Mesothelial cell of epicardium (in vitro differentiated cells): ENCODE data around the gene PLCL2. TPM values are rescaled to one million over a fixed set of nuclear protein-coding genes. Genes with fewer than 3 reads are reported as not detected.

Source experiments
- DNase-seq, 2 experiments: peaks; one replicate each; pipeline ENCODE4 v3.0.0; 2021; ENCODE audit warnings: low spot score in 2 of 2; ENCODE audit not compliant: unreplicated experiment in 2 of 2
- H3K27ac Mint-ChIP-seq: 2 replicates; pipeline ENCODE4 v1.8.0; 2021; ENCODE audit warnings: mixed read lengths
- H3K27me3 Mint-ChIP-seq: 2 replicates; pipeline ENCODE4 v1.8.0; 2021; ENCODE audit warnings: low read depth, mixed read lengths
- H3K36me3 Mint-ChIP-seq: 2 replicates; pipeline ENCODE4 v1.8.0; 2021; ENCODE audit warnings: mixed read lengths
- H3K4me1 Mint-ChIP-seq: 2 replicates; pipeline ENCODE4 v1.8.0; 2021; ENCODE audit warnings: mixed read lengths
- H3K4me3 Mint-ChIP-seq: 2 replicates; pipeline ENCODE4 v1.8.0; 2021; ENCODE audit warnings: mild to moderate bottlenecking, moderate library complexity, mixed read lengths
- H3K9me3 Mint-ChIP-seq: 2 replicates; pipeline ENCODE4 v1.8.0; 2021; ENCODE audit warnings: mixed read lengths
- CTCF ChIP-seq: fragments of 200-600 bp; sonication (generic); IDR thresholded peaks from one replicate; pipeline ENCODE4 v1.5.0; 2021; ENCODE audit warnings: antibody characterized with exemption; ENCODE audit not compliant: unreplicated experiment
- total RNA-seq: library from RNA; stranded (reverse); gene quantifications from 3 replicates; pipeline ENCODE4 v1.2.1, GENCODE V29; 2021

Gene PLCL2
- total RNA-seq, 1 donor from 2014 or later: 3.6 TPM

DNA sequence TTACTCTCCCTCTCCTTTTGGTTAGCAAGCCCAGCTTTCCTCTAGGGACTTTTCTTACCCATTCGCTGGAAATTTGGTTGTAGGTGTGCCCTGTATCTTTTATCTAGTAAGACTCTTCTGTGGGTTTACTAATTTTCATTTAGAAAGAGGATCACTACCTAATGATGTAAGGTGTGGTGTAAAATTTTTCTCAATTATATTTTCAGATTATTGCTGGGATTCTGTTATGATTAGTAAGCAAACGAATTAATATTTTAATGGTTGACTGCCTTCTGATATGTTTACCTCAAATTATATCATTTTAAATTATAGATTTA lies 28.5 kb downstream of the PLCL2 start:
- Mint-ChIP-seq H3K27me3 (peaks cover 23% of the 10 kb centered on the region), H3K4me3 (no peak overlapping the region), H3K27ac (no peak overlapping the region), H3K36me3 (no peaks in the 10 kb centered on the region), H3K9me3 (no peaks in the 10 kb centered on the region), H3K4me1 (peaks cover 2% of the 10 kb centered on the region)
- no peak for TF ChIP-seq CTCF
- DNase-seq: no peak

GRCh38 chr3:16916840-16917239 lies 32.1 kb downstream of the PLCL2 start:
- Mint-ChIP-seq H3K9me3 (no peaks in the 10 kb centered on the region), H3K27ac (no peak overlapping the region), H3K36me3 (no peaks in the 10 kb centered on the region), H3K4me3 (no peak overlapping the region), H3K27me3 (peaks cover 14% of the 10 kb centered on the region), H3K4me1 (peaks cover 2% of the 10 kb centered on the region)
- no peak for TF ChIP-seq CTCF
- no peak for DNase-seq

DNA sequence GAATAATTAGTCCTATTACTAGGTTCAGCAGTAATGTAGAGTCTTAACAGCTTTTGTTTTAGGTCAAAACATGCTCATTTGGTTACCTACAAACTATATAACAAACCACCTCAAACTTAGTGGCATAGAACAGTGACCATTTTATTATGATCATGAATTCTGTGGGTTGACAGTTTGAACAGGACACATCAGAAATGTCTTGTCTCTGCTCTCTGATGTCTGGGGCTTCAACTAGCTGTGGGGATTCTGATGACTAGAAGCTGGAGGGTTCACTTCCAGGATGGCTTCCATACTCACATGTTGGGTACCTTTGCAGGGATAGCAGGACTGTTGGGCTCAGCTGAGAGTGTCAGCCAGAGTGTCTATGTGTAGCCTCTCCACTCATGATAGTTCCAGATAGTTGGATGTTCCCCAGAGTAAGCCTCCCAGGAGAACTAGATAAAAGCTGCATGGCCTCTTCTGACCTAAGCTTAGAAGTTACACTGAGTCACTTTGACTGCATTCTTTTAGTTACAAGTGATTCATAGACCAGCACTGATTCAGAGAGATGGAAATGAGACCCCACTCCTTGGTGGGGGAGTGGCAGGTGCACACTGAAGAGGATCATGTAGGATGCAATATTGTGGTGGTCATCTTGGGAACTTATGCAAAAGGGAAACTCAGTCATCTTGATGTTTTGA lies 32.6 kb downstream of the PLCL2 start:
- H3K27me3 Mint-ChIP-seq: peaks cover 14% of the 10 kb centered on the region
- TF ChIP-seq CTCF: no peak
- H3K9me3 Mint-ChIP-seq: no peaks in the 10 kb centered on the region
- DNase-seq: no peak
- H3K4me3 Mint-ChIP-seq: no peak overlapping the region
- peaks cover 2% of the 10 kb centered on the region for H3K4me1 Mint-ChIP-seq
- H3K27ac Mint-ChIP-seq: no peak overlapping the region
- H3K36me3 Mint-ChIP-seq: no peaks in the 10 kb centered on the region

DNA sequence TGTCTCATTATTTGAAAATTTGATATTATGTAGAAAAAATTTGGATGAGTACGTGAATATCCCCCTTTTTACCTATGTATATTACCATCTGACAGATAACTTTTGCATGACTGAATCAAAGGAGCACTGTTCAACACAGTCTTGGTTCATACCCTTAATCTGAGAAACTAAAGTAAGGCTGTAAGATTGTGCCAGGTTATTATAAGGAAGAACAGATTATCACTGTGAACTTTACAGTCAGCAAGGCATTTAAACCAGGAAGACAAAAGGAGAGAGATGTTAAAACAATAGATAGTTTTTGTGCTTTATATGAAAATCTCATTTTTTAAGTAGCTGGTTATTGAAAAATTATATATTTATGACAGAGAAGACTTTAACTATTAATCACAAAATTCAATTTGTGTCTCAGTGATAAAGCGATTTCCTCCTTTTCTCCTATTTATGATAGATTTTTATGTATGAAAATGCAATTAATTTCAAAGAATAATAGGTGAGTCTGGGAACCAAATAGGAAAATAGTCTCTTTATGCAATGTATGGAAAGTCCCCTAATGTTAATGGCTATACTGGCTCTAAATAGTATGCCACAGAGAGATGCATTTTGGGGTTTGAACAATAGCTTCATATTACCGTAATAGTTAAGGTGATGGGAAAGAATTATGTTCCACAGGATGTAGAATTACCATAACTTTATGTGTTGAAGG lies 33.4 kb downstream of the PLCL2 start:
- no peak for TF ChIP-seq CTCF
- no peaks in the 10 kb centered on the region for H3K9me3 Mint-ChIP-seq
- no peak overlapping the region for H3K4me3 Mint-ChIP-seq
- peaks cover 2% of the 10 kb centered on the region for H3K4me1 Mint-ChIP-seq
- no peaks in the 10 kb centered on the region for H3K36me3 Mint-ChIP-seq
- H3K27me3 Mint-ChIP-seq: peaks cover 10% of the 10 kb centered on the region
- DNase-seq: no peak
- no peak overlapping the region for H3K27ac Mint-ChIP-seq

DNA sequence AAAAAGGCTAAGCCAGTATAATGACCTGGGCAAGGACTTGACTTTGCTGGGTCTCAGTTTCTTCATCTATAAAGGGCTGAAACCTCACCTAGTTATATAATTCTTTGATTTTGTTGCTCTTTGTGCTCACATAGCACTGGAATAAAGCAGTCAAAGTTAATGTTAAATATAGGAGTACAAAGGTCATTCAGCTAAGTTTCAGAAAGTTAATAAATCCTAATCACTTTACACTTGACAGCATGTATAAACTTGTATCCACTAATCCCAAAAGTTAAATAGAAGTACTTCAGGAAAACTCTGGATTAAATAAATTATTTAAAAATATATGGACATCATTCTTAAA lies 33.9 kb downstream of the PLCL2 start:
- no peak overlapping the region for H3K4me3 Mint-ChIP-seq
- peaks cover 2% of the 10 kb centered on the region for H3K9me3 Mint-ChIP-seq
- H3K27me3 Mint-ChIP-seq: peaks cover 12% of the 10 kb centered on the region
- no peak for DNase-seq
- peaks cover 2% of the 10 kb centered on the region for H3K4me1 Mint-ChIP-seq
- no peak for TF ChIP-seq CTCF
- no peak overlapping the region for H3K27ac Mint-ChIP-seq
- H3K36me3 Mint-ChIP-seq: no peaks in the 10 kb centered on the region
